HUES6 (cell line): ENCODE measurements around the gene HDHD3.
"Not testable (repeated sequence)": the region's sequence is repeated elsewhere in the genome, so short reads cannot be mapped to it uniquely, and the experiment has no call there.

Experiments
- H3K27ac ChIP-seq: 2 replicates; pipeline ENCODE4 v1.7.0; 2013; ENCODE audit warnings: low read depth, mild to moderate bottlenecking, low read length, inconsistent platforms
- H3K27me3 ChIP-seq: 2 replicates; pipeline ENCODE4 v1.6.1; 2013; ENCODE audit warnings: low read length; ENCODE audit not compliant: control insufficient read depth, insufficient read depth
- H3K36me3 ChIP-seq: 2 replicates; pipeline ENCODE4 v1.6.1; 2013; ENCODE audit warnings: low read length; ENCODE audit not compliant: control insufficient read depth, insufficient read depth
- H3K4me1 ChIP-seq: 2 replicates; pipeline ENCODE4 v1.6.1; 2013; ENCODE audit warnings: low read length; ENCODE audit not compliant: control insufficient read depth, insufficient read depth
- H3K4me3 ChIP-seq: 2 replicates; pipeline ENCODE4 v1.5.1; 2013; ENCODE audit warnings: low read depth, low read length
- H3K9ac ChIP-seq: one replicate; pipeline ENCODE4 v1.6.1; 2013; ENCODE audit warnings: mild to moderate bottlenecking, low read length
- H3K9me3 ChIP-seq: 2 replicates; pipeline ENCODE4 v1.6.1; 2013; ENCODE audit warnings: low read depth, low read length; ENCODE audit not compliant: control insufficient read depth, insufficient read depth

HDHD3 gene

DNA sequence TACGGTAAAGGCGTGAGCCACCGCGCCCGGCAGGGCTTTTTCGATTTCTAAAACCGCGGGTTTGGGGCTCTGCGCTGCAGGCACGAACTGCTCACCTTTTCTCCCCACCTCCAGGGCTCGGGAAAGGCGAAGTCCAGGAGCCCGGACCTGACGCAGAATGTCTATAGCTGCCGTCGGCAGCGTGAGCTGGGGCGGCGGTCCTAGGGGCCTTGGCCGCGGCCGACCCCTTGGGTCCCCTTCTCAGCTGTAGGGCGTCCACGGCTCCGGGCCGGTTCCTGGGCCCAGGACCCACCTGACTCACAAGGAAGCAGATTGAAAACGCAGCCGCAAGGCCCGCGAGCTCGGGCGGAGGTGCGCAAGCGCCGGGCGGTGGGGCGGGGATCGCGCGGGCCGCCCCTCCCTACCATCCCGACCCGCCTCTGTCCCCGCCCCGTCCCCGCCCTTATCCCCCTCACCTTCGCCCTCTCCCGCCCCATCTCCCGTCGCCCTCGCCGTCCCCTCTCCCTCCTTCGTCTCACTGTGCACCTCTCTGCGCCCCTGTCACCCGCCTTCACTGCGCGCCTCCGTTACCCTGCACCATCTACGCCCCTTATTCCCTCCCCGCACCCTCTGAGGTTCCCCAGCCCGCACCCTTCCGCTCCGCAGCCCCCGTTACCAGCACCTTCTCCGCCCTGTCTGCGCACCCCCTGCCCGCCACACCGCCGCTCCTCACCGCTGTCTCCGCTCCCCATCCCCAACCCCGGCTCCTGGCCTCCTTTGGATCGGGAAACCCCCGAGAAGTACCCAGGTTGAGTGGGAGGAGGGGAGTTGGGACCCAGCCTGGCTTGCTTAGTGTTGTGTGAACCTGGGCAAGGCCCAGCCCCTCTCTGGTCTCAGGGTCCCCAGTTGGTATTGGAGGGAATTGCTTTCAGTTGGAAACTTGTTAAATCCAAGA is at the start of gene HDHD3:
Gene HDHD3 (minus strand): TSS at position 353 of the 934 bp plus-strand sequence. CDS start 2,632 bp downstream, outside the sequence.
- Histone ChIP-seq H3K9ac (peak within 1 kb of the TSS; percentile 82), H3K27me3 (no peaks in the 10 kb centered on the region), H3K9me3 (no peaks in the 10 kb centered on the region), H3K4me1 (peaks cover 10% of the 10 kb centered on the region; the same call in 1 of the 2 replicates), H3K27ac (peak within 1 kb of the TSS; percentile 57; the same call in 1 of the 2 replicates), H3K36me3 (peaks cover 18% of the 10 kb centered on the region), H3K4me3 (peak within 1 kb of the TSS; percentile 96)

DNA sequence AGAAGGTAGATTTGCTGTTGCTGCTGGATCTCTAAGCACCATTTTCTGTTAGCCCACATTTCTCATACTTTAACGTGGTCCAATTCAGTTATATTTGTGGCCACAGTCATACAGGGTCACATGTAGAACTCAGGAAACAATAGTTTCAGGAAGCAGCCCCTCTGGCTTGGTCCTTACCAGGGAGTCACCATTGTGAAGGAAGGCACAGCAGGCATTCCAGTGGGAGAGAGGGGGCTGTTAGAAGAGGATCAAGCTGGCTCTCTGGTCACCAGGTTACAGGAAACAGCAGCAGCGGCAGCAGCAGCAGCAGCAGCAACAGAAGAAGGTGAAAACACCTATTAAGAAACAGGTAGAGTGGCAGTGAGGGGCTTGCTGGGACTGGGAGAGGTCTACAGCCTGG is 48.3 kb upstream of the HDHD3 start:
- Histone ChIP-seq H3K36me3 (no peaks in the 10 kb centered on the region), H3K4me1 (peaks cover 6% of the 10 kb centered on the region), H3K4me3 (no peak overlapping the region), H3K9me3 (no peaks in the 10 kb centered on the region), H3K27me3 (no peaks in the 10 kb centered on the region), H3K9ac (no peak overlapping the region), H3K27ac (no peak overlapping the region)

- Histone ChIP-seq H3K4me3 (no peak overlapping the region), H3K27me3 (no peaks in the 10 kb centered on the region), H3K9ac (no peak overlapping the region), H3K36me3 (no peaks in the 10 kb centered on the region), H3K9me3 (no peaks in the 10 kb centered on the region), H3K27ac (no peak overlapping the region), H3K4me1 (peaks cover 6% of the 10 kb centered on the region)
Measured at GRCh38 chr9:113421726-113422125, 44.9 kb upstream of the HDHD3 start.

- Histone ChIP-seq H3K27ac (no peak overlapping the region), H3K4me3 (no peak overlapping the region), H3K9me3 (no peaks in the 10 kb centered on the region)
Measured at GRCh38 chr9:113417370-113417769, 40.6 kb upstream of the HDHD3 start.

GRCh38 chr9:113416149-113416721 is 39.4 kb upstream of the HDHD3 start:
- Histone ChIP-seq H3K27ac (no peak overlapping the region), H3K9me3 (no peaks in the 10 kb centered on the region), H3K4me1 (peaks cover 5% of the 10 kb centered on the region; the same call in 1 of the 2 replicates), H3K9ac (no peak overlapping the region), H3K27me3 (no peaks in the 10 kb centered on the region), H3K36me3 (no peaks in the 10 kb centered on the region), H3K4me3 (no peak overlapping the region)

More at GRCh38 chr9:113417370-113417769, 40.6 kb upstream of the HDHD3 start:
- H3K4me1 ChIP-seq, result no peaks in the 10 kb centered on the region
- H3K36me3 ChIP-seq, result no peaks in the 10 kb centered on the region
- no peaks in the 10 kb centered on the region for H3K27me3 ChIP-seq
- H3K9ac ChIP-seq, result no peak overlapping the region

DNA sequence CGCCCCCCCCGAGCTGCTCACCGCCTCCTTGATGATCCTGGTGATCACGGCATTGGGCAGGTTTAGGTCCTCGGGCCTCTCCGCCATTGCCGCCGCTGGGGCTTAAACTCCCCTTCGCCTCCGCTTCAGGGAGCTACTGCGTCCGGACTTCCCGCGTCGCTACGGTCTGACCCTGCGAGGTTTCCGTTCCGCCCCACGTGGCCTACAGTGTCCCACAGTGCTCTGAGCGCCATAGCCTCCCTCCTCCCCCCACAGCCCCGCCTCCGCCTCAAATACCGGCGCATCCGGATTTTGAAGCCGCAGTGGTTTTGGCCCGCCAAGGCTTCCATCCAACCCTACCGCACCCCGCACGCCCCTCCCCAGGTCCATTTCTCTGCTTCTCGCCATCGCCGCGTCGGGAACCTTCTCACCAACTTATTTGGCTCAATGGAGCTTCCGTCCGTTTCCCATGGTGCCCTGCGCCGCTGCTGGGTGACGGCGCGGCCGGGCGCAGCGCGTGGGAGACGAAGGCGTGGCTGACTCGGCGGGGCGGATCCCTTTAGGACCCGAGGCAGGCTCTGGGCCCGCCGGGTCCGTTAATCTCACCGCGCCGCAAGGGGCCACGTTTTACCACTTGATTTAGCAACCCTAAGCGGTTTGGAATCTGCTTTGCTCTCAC is 33.5 kb upstream of the HDHD3 start, which contains the start of the genes C9orf43 and POLE3:
Gene C9orf43 (plus strand): TSS at position 541 of the 658 bp plus-strand sequence. CDS start 2,747 bp downstream, outside the sequence.
Gene POLE3 (minus strand): TSS at position 469 of the 658 bp plus-strand sequence. CDS start 382 bp downstream, at position 87.
- Histone ChIP-seq H3K27ac (peak within 1 kb of the TSS; percentile 93), H3K9me3 (no peaks in the 10 kb centered on the region), H3K9ac (peak within 1 kb of the TSS; percentile 99), H3K36me3 (peaks cover 25% of the 10 kb centered on the region), H3K27me3 (no peaks in the 10 kb centered on the region), H3K4me3 (peak within 1 kb of the TSS; percentile 97), H3K4me1 (peaks cover 10% of the 10 kb centered on the region; the same call in 1 of the 2 replicates)

- no peaks in the 10 kb centered on the region for H3K27me3 ChIP-seq
- H3K4me3 ChIP-seq, result peak overlapping the region; percentile 97
- H3K27ac ChIP-seq, result peak overlapping the region; percentile 93
- peaks cover 25% of the 10 kb centered on the region for H3K36me3 ChIP-seq
- H3K9ac ChIP-seq, result peak overlapping the region; percentile 99
- H3K9me3 ChIP-seq, result no peaks in the 10 kb centered on the region
- H3K4me1 ChIP-seq, result peaks cover 10% of the 10 kb centered on the region; the same call in 1 of the 2 replicates
Measured at GRCh38 chr9:113409883-113410206, 33.1 kb upstream of the HDHD3 start.

- H3K4me1 ChIP-seq, result peaks cover 10% of the 10 kb centered on the region; the same call in 1 of the 2 replicates
- H3K9me3 ChIP-seq, result no peaks in the 10 kb centered on the region
- H3K27ac ChIP-seq, result peak overlapping the region; percentile 93
- peak overlapping the region; percentile 97 for H3K4me3 ChIP-seq
- peaks cover 25% of the 10 kb centered on the region for H3K36me3 ChIP-seq
- no peaks in the 10 kb centered on the region for H3K27me3 ChIP-seq
- H3K9ac ChIP-seq, result peak overlapping the region; percentile 99
Measured at GRCh38 chr9:113409481-113409880, 32.7 kb upstream of the HDHD3 start.

- not testable (repeated sequence) for H3K27ac ChIP-seq, H3K9ac ChIP-seq
Measured at GRCh38 chr9:113406873-113407511, 30.2 kb upstream of the HDHD3 start.

GRCh38 chr9:113406353-113406752 is 29.6 kb upstream of the HDHD3 start:
- peaks cover 25% of the 10 kb centered on the region for H3K36me3 ChIP-seq
- not testable (repeated sequence) for H3K9ac ChIP-seq, H3K4me3 ChIP-seq, H3K4me1 ChIP-seq, H3K9me3 ChIP-seq, H3K27ac ChIP-seq, H3K27me3 ChIP-seq

More at GRCh38 chr9:113406873-113407511, 30.2 kb upstream of the HDHD3 start:
- not testable (repeated sequence) for H3K9me3 ChIP-seq, H3K4me3 ChIP-seq, H3K4me1 ChIP-seq, H3K27me3 ChIP-seq
- peaks cover 25% of the 10 kb centered on the region for H3K36me3 ChIP-seq
